IMR-90 (cell line): ENCODE measurements around the gene FAM32A. TPM values are rescaled to one million over a fixed set of nuclear protein-coding genes. Genes with fewer than 3 reads are reported as not detected.

ENCODE experiments used
- ATAC-seq: fragments of 200-7000 bp; cut with Tn5 transposase; 2 replicates; pipeline ENCODE4 v1.9.1; 2020; ENCODE audit warnings: low read depth, mild to moderate bottlenecking, moderate library complexity
- BruUV-seq: library from RNA; stranded (reverse); fragments of 400-500 nt; replicated peaks from 2 replicates; lab custom pipeline; 2021; lab: Mats Ljungman, UMichigan
- CTCF ChIA-PET: fragments of 300-600 bp; formaldehyde crosslinking; extraction: SDS; loops from one replicate; lab custom pipeline; 2021; ENCODE audit warnings: antibody characterized with exemption; lab: Yijun Ruan, JAX
- POLR2A ChIA-PET: fragments of 300-600 bp; sonication (Branson Sonifier 250); formaldehyde crosslinking; loops from one replicate; lab custom pipeline; 2022; ENCODE audit warnings: antibody characterized with exemption; ENCODE audit not compliant: unreplicated experiment; lab: Charles Lee
- DNase-seq: peaks from one replicate; pipeline ENCODE4 v3.0.0; 2013
- H2AFZ ChIP-seq: replicated peaks from 2 replicates; pipeline ENCODE3; 2013; ENCODE audit warnings: low read length, mild to moderate bottlenecking; ENCODE audit not compliant: poor library complexity
- H2AK5ac ChIP-seq: 2 replicates; pipeline ENCODE4 v1.6.1; 2013; ENCODE audit warnings: low read depth, low read length, inconsistent platforms
- H2AK9ac ChIP-seq: replicated peaks from 2 replicates; pipeline ENCODE3; 2013; ENCODE audit warnings: mild to moderate bottlenecking, low read depth, low read length, moderate library complexity; ENCODE audit not compliant: poor library complexity
- H2BK120ac ChIP-seq: 2 replicates; pipeline ENCODE4 v1.6.1; 2013; ENCODE audit warnings: low read depth, low read length, inconsistent platforms
- H2BK15ac ChIP-seq: 3 replicates; pipeline ENCODE4 v1.6.1; 2013; ENCODE audit warnings: low read depth, low read length, inconsistent platforms
- H2BK20ac ChIP-seq: 2 replicates; pipeline ENCODE4 v1.6.1; 2013; ENCODE audit warnings: low read depth, mild to moderate bottlenecking, inconsistent platforms, low read length, moderate library complexity
- H2BK5ac ChIP-seq: 2 replicates; pipeline ENCODE4 v1.6.1; 2013; ENCODE audit warnings: mild to moderate bottlenecking, low read depth, low read length, inconsistent platforms; ENCODE audit not compliant: poor library complexity, severe bottlenecking
- H3K14ac ChIP-seq: replicated peaks from 2 replicates; pipeline ENCODE4 v1.6.1; 2013; ENCODE audit warnings: low read depth, low read length, inconsistent platforms
- H3K18ac ChIP-seq: 2 replicates; pipeline ENCODE4 v1.6.1; 2013; ENCODE audit warnings: low read depth, low read length, control low read depth
- H3K23ac ChIP-seq: 2 replicates; pipeline ENCODE4 v1.6.1; 2013; ENCODE audit warnings: low read depth, low read length, inconsistent platforms
- H3K27ac ChIP-seq: 2 replicates; pipeline ENCODE4 v1.5.1; 2013; ENCODE audit warnings: mild to moderate bottlenecking, control low read depth, low read length; ENCODE audit not compliant: insufficient read depth
- H3K27me3 ChIP-seq: 2 replicates; pipeline ENCODE4 v1.6.1; 2013; ENCODE audit warnings: low read length; ENCODE audit not compliant: control insufficient read depth, insufficient read depth
- H3K36me3 ChIP-seq: 2 replicates; pipeline ENCODE4 v1.6.1; 2013; ENCODE audit warnings: low read length, mixed read lengths; ENCODE audit not compliant: control insufficient read depth, insufficient read depth
- H3K4ac ChIP-seq: 2 replicates; pipeline ENCODE4 v1.6.1; 2013; ENCODE audit warnings: low read depth, low read length, inconsistent platforms
- H3K4me1 ChIP-seq: 2 replicates; pipeline ENCODE4 v1.6.1; 2013; ENCODE audit warnings: low read length, mixed read lengths; ENCODE audit not compliant: control insufficient read depth, insufficient read depth
- H3K4me2 ChIP-seq: 2 replicates; pipeline ENCODE4 v1.6.1; 2013; ENCODE audit warnings: low read depth, mild to moderate bottlenecking, control low read depth, low read length, moderate library complexity
- H3K4me3 ChIP-seq: 2 replicates; pipeline ENCODE4 v1.5.1; 2013; ENCODE audit warnings: low read depth, mild to moderate bottlenecking, control low read depth, low read length, moderate library complexity; ENCODE audit not compliant: insufficient read depth
- H3K56ac ChIP-seq: 2 replicates; pipeline ENCODE4 v1.6.1; 2013; ENCODE audit warnings: low read length, inconsistent platforms; ENCODE audit not compliant: insufficient read depth; ENCODE audit errors: extremely low read depth
- H3K79me1 ChIP-seq, 2 experiments: 2 replicates each; pipeline ENCODE4 v1.6.1; 2013; ENCODE audit warnings: low read length in 2 of 2, inconsistent platforms in 1 of 2, low read depth in 1 of 2
- H3K9ac ChIP-seq: 2 replicates; pipeline ENCODE4 v1.6.1; 2013; ENCODE audit warnings: low read depth, low read length, control low read depth
- H3K9me1 ChIP-seq: 2 replicates; pipeline ENCODE4 v1.6.1; 2013; ENCODE audit warnings: low read length, inconsistent platforms; ENCODE audit not compliant: insufficient read depth
- H3K9me3 ChIP-seq: 2 replicates; pipeline ENCODE4 v1.6.1; 2013; ENCODE audit warnings: low read length; ENCODE audit not compliant: control insufficient read depth, insufficient read depth
- H4K20me1 ChIP-seq: 2 replicates; pipeline ENCODE4 v1.6.1; 2013; ENCODE audit warnings: low read length, inconsistent platforms; ENCODE audit not compliant: insufficient read depth
- H4K5ac ChIP-seq: 2 replicates; pipeline ENCODE4 v1.6.1; 2013; ENCODE audit warnings: mild to moderate bottlenecking, low read depth, low read length, control low read depth
- H4K8ac ChIP-seq, 2 experiments: 2 replicates each; pipeline ENCODE4 v1.6.1; 2013; ENCODE audit warnings: low read depth in 2 of 2, low read length in 2 of 2, control low read depth in 1 of 2, inconsistent platforms in 1 of 2
- H4K91ac ChIP-seq: 2 replicates; pipeline ENCODE4 v1.6.1; 2013; ENCODE audit warnings: low read depth, low read length, inconsistent platforms; ENCODE audit not compliant: insufficient read depth
- BHLHE40 ChIP-seq: fragments of 150-350 bp; IDR thresholded peaks from 2 replicates; pipeline ENCODE4 v1.6.1; 2016; ENCODE audit warnings: mild to moderate bottlenecking, low read depth, low read length
- ELK1 ChIP-seq: fragments of 150-350 bp; IDR thresholded peaks from 2 replicates; pipeline ENCODE4 v1.6.1; 2016; ENCODE audit warnings: low read depth, mild to moderate bottlenecking, low read length, moderate library complexity, borderline replicate concordance
- FOS ChIP-seq: fragments of 150-350 bp; IDR thresholded peaks from 2 replicates; pipeline ENCODE4 v1.6.1; 2016; ENCODE audit warnings: low read depth, low read length
- MAZ ChIP-seq: IDR thresholded peaks from 2 replicates; pipeline ENCODE4 v1.6.1; 2012; ENCODE audit warnings: low read depth, mild to moderate bottlenecking, low read length, improper control_type of control experiment, moderate library complexity, borderline replicate concordance
- MXI1 ChIP-seq: IDR thresholded peaks from 2 replicates; pipeline ENCODE4 v1.6.1; 2012; ENCODE audit warnings: low read depth, mild to moderate bottlenecking, low read length, moderate library complexity, borderline replicate concordance
- POLR2A ChIP-seq: IDR thresholded peaks from 2 replicates; pipeline ENCODE4 v1.6.1; 2012; ENCODE audit warnings: mild to moderate bottlenecking, low read depth, low read length
- RAD21 ChIP-seq: IDR thresholded peaks from 2 replicates; pipeline ENCODE4 v1.6.1; 2012; ENCODE audit warnings: low read length, improper control_type of control experiment
- RCOR1 ChIP-seq: IDR thresholded peaks from 2 replicates; pipeline ENCODE4 v1.6.1; 2012; ENCODE audit warnings: mild to moderate bottlenecking, low read length, improper control_type of control experiment; ENCODE audit not compliant: insufficient replicate concordance
- RFX5 ChIP-seq: IDR thresholded peaks from 2 replicates; pipeline ENCODE4 v1.8.0; 2012; ENCODE audit warnings: low read depth, mild to moderate bottlenecking, low read length, moderate library complexity
- SMC3 ChIP-seq: fragments of 150-350 bp; IDR thresholded peaks from 2 replicates; pipeline ENCODE4 v1.6.1; 2016; ENCODE audit warnings: low read depth, mild to moderate bottlenecking, antibody characterized with exemption, low read length, moderate library complexity
- WGBS, 2 experiments: methylation state at CpG; one replicate each; pipeline versions ENCODE4 v1.1.5 to v1.1.7; 2013; ENCODE audit warnings: missing lambda C conversion rate in 2 of 2; ENCODE audit not compliant: insufficient read length in 1 of 2; ENCODE audit errors: extremely low coverage in 2 of 2; 5-methylcytosine and 5-hydroxymethylcytosine counted together
- dilution Hi-C: fragments of 300-500 bp; cut with HindIII; formaldehyde crosslinking; loops from one replicate; pipeline ENCODE4 v1.14.3; 2018; ENCODE audit warnings: low sequenced_read_pairs; ENCODE audit not compliant: unreplicated experiment
- in situ Hi-C: fragments of 300-500 bp; cut with MboI; formaldehyde crosslinking; loops from 3 replicates; pipeline ENCODE4 v1.14.3; 2019; ENCODE audit warnings: low sequenced_read_pairs, inconsistent platforms, mixed read lengths
- intact Hi-C: fragments of 100-400 bp; cut with micrococcal nuclease; formaldehyde crosslinking; loops from 2 replicates; pipeline ENCODE4 v1.10.0; 2022
- polyA plus RNA-seq, 3 experiments: library from polyadenylated mRNA; depleted of rRNA; stranded (reverse); fragments of >200 nt; gene quantifications; 2 replicates each; pipeline ENCODE4 v1.2.3, GENCODE V29; 2012; ENCODE audit warnings: low replicate concordance in 1 of 3
- total RNA-seq: library from RNA; depleted of rRNA; stranded (reverse); fragments of >200 nt; gene quantifications from 2 replicates; pipeline ENCODE4 v1.2.3, GENCODE V29; 2012
- TF ChIP-seq, protein P1 (sequence below): fragments of 150-350 bp; IDR thresholded peaks from 2 replicates; pipeline ENCODE4 v1.6.1; 2017; ENCODE audit warnings: mild to moderate bottlenecking, antibody characterized with exemption, low read length, low read depth
- TF ChIP-seq, protein P2 (sequence below): conservative IDR thresholded peaks from 2 replicates; pipeline ENCODE4 v1.5.1; 2012; ENCODE audit warnings: mild to moderate bottlenecking, low read depth, low read length, improper control_type of control experiment

The FAM32A gene
- total and polyA plus RNA-seq, 2 of the 4 experiments (the other 2 are of a cell fraction), result 99.5 to 130 TPM

DNA sequence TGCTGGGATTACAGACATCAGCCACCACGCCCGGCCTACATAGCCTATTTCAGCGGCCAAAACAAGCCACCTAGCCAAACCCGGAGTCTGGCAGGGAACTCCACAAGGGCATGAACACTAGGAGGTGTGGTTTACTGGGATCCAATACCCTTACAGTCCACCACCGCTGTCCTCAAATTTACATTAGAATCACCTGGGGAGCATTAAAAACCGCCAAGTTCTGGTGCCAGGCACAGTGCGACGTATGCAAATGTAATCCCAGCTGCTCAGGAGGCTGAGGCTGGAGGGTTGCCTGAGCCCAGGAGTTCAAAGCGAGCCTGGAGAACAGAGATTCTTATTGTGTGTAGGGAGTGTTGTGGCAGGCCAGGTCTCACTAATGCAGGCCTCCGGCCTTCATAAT, 8.3 kb downstream of the FAM32A start:
- DNase-seq (no peak), ATAC-seq (no peak)
- Histone ChIP-seq H2AK5ac (no peak overlapping the region), H3K23ac (no peak overlapping the region), H2BK15ac (no peak overlapping the region), H4K91ac (no peak overlapping the region), H4K5ac (no peak overlapping the region), H3K4me3 (no peak overlapping the region), H4K8ac (no peak overlapping the region), H3K27me3 (no peaks in the 10 kb centered on the region), H2BK5ac (no peak overlapping the region), H3K9me1 (peaks cover 2% of the 10 kb centered on the region; the same call in 1 of the 2 replicates), H3K14ac (no peak overlapping the region), H2AK9ac (no peak overlapping the region), H3K27ac (no peak overlapping the region), H3K9me3 (no peaks in the 10 kb centered on the region), H3K4me1 (no peaks in the 10 kb centered on the region; the same call in 1 of the 2 replicates), H3K36me3 (peaks cover 31% of the 10 kb centered on the region), H2AFZ (no peak overlapping the region), H3K18ac (no peak overlapping the region), H2BK20ac (no peak overlapping the region), H3K79me1 (peaks cover 3 to 28% of the 10 kb centered on the region in 2 experiments; a peak in 3 of 4 replicates), H3K56ac (no peak overlapping the region), H3K9ac (no peak overlapping the region), H3K4ac (no peak overlapping the region), H3K4me2 (no peak overlapping the region), H2BK120ac (no peak overlapping the region), H4K20me1 (peaks cover 11% of the 10 kb centered on the region)
- intact Hi-C loops, result no loop called here
- dilution Hi-C loops, result no loop called here
- 100% methylated on average over 1 of the region's 10 CpGs; no CpG with 5 or more reads in 1 of the 2 experiments for WGBS, 2 experiments
- TF ChIP-seq, protein P1, sequence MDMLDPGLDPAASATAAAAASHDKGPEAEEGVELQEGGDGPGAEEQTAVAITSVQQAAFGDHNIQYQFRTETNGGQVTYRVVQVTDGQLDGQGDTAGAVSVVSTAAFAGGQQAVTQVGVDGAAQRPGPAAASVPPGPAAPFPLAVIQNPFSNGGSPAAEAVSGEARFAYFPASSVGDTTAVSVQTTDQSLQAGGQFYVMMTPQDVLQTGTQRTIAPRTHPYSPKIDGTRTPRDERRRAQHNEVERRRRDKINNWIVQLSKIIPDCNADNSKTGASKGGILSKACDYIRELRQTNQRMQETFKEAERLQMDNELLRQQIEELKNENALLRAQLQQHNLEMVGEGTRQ, result no peak
- TF ChIP-seq POLR2A (no peak), SMC3 (no peak), ELK1 (no peak), MAZ (no peak), RFX5 (no peak), FOS (no peak), RAD21 (no peak), RCOR1 (no peak), BHLHE40 (no peak), MXI1 (no peak)
- TF ChIP-seq, protein P2, sequence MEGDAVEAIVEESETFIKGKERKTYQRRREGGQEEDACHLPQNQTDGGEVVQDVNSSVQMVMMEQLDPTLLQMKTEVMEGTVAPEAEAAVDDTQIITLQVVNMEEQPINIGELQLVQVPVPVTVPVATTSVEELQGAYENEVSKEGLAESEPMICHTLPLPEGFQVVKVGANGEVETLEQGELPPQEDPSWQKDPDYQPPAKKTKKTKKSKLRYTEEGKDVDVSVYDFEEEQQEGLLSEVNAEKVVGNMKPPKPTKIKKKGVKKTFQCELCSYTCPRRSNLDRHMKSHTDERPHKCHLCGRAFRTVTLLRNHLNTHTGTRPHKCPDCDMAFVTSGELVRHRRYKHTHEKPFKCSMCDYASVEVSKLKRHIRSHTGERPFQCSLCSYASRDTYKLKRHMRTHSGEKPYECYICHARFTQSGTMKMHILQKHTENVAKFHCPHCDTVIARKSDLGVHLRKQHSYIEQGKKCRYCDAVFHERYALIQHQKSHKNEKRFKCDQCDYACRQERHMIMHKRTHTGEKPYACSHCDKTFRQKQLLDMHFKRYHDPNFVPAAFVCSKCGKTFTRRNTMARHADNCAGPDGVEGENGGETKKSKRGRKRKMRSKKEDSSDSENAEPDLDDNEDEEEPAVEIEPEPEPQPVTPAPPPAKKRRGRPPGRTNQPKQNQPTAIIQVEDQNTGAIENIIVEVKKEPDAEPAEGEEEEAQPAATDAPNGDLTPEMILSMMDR, result no peak
- in situ Hi-C loops, result loop anchor here (25.0 kb wide), 4 partner anchors 356 to 1081 kb away; partner anchors contain the start of genes AKAP8L, CYP4F3 and SYDE1
- CTCF ChIA-PET, result no interaction called here
- POLR2A ChIA-PET, result no interaction called here
- no TSS peak for BruUV-seq
